IMR-90 (cell line): ENCODE data around the gene MT1H. TPM values are rescaled to one million over a fixed set of nuclear protein-coding genes. Genes with fewer than 3 reads are reported as not detected.

Source experiments
- ATAC-seq: fragments of 200-7000 bp; cut with Tn5 transposase; 2 replicates; pipeline ENCODE4 v1.9.1; 2020; ENCODE audit warnings: low read depth, mild to moderate bottlenecking, moderate library complexity
- BruUV-seq: library from RNA; stranded (reverse); fragments of 400-500 nt; replicated peaks from 2 replicates; lab custom pipeline; 2021; lab: Mats Ljungman, UMichigan
- CTCF ChIA-PET: fragments of 300-600 bp; formaldehyde crosslinking; extraction: SDS; loops from one replicate; lab custom pipeline; 2021; ENCODE audit warnings: antibody characterized with exemption; lab: Yijun Ruan, JAX
- POLR2A ChIA-PET: fragments of 300-600 bp; sonication (Branson Sonifier 250); formaldehyde crosslinking; loops from one replicate; lab custom pipeline; 2022; ENCODE audit warnings: antibody characterized with exemption; ENCODE audit not compliant: unreplicated experiment; lab: Charles Lee
- DNase-seq: peaks from one replicate; pipeline ENCODE4 v3.0.0; 2013
- H2AFZ ChIP-seq: replicated peaks from 2 replicates; pipeline ENCODE3; 2013; ENCODE audit warnings: low read length, mild to moderate bottlenecking; ENCODE audit not compliant: poor library complexity
- H2AK5ac ChIP-seq: 2 replicates; pipeline ENCODE4 v1.6.1; 2013; ENCODE audit warnings: low read depth, low read length, inconsistent platforms
- H2AK9ac ChIP-seq: replicated peaks from 2 replicates; pipeline ENCODE3; 2013; ENCODE audit warnings: mild to moderate bottlenecking, low read depth, low read length, moderate library complexity; ENCODE audit not compliant: poor library complexity
- H2BK120ac ChIP-seq: 2 replicates; pipeline ENCODE4 v1.6.1; 2013; ENCODE audit warnings: low read depth, low read length, inconsistent platforms
- H2BK15ac ChIP-seq: 3 replicates; pipeline ENCODE4 v1.6.1; 2013; ENCODE audit warnings: low read depth, low read length, inconsistent platforms
- H2BK20ac ChIP-seq: 2 replicates; pipeline ENCODE4 v1.6.1; 2013; ENCODE audit warnings: low read depth, mild to moderate bottlenecking, inconsistent platforms, low read length, moderate library complexity
- H2BK5ac ChIP-seq: 2 replicates; pipeline ENCODE4 v1.6.1; 2013; ENCODE audit warnings: mild to moderate bottlenecking, low read depth, low read length, inconsistent platforms; ENCODE audit not compliant: poor library complexity, severe bottlenecking
- H3K14ac ChIP-seq: replicated peaks from 2 replicates; pipeline ENCODE4 v1.6.1; 2013; ENCODE audit warnings: low read depth, low read length, inconsistent platforms
- H3K18ac ChIP-seq: 2 replicates; pipeline ENCODE4 v1.6.1; 2013; ENCODE audit warnings: low read depth, low read length, control low read depth
- H3K23ac ChIP-seq: 2 replicates; pipeline ENCODE4 v1.6.1; 2013; ENCODE audit warnings: low read depth, low read length, inconsistent platforms
- H3K27ac ChIP-seq: 2 replicates; pipeline ENCODE4 v1.5.1; 2013; ENCODE audit warnings: mild to moderate bottlenecking, control low read depth, low read length; ENCODE audit not compliant: insufficient read depth
- H3K27me3 ChIP-seq: 2 replicates; pipeline ENCODE4 v1.6.1; 2013; ENCODE audit warnings: low read length; ENCODE audit not compliant: control insufficient read depth, insufficient read depth
- H3K36me3 ChIP-seq: 2 replicates; pipeline ENCODE4 v1.6.1; 2013; ENCODE audit warnings: low read length, mixed read lengths; ENCODE audit not compliant: control insufficient read depth, insufficient read depth
- H3K4ac ChIP-seq: 2 replicates; pipeline ENCODE4 v1.6.1; 2013; ENCODE audit warnings: low read depth, low read length, inconsistent platforms
- H3K4me1 ChIP-seq: 2 replicates; pipeline ENCODE4 v1.6.1; 2013; ENCODE audit warnings: low read length, mixed read lengths; ENCODE audit not compliant: control insufficient read depth, insufficient read depth
- H3K4me2 ChIP-seq: 2 replicates; pipeline ENCODE4 v1.6.1; 2013; ENCODE audit warnings: low read depth, mild to moderate bottlenecking, control low read depth, low read length, moderate library complexity
- H3K4me3 ChIP-seq: 2 replicates; pipeline ENCODE4 v1.5.1; 2013; ENCODE audit warnings: low read depth, mild to moderate bottlenecking, control low read depth, low read length, moderate library complexity; ENCODE audit not compliant: insufficient read depth
- H3K56ac ChIP-seq: 2 replicates; pipeline ENCODE4 v1.6.1; 2013; ENCODE audit warnings: low read length, inconsistent platforms; ENCODE audit not compliant: insufficient read depth; ENCODE audit errors: extremely low read depth
- H3K79me1 ChIP-seq, 2 experiments: 2 replicates each; pipeline ENCODE4 v1.6.1; 2013; ENCODE audit warnings: low read length in 2 of 2, inconsistent platforms in 1 of 2, low read depth in 1 of 2
- H3K9ac ChIP-seq: 2 replicates; pipeline ENCODE4 v1.6.1; 2013; ENCODE audit warnings: low read depth, low read length, control low read depth
- H3K9me1 ChIP-seq: 2 replicates; pipeline ENCODE4 v1.6.1; 2013; ENCODE audit warnings: low read length, inconsistent platforms; ENCODE audit not compliant: insufficient read depth
- H3K9me3 ChIP-seq: 2 replicates; pipeline ENCODE4 v1.6.1; 2013; ENCODE audit warnings: low read length; ENCODE audit not compliant: control insufficient read depth, insufficient read depth
- H4K20me1 ChIP-seq: 2 replicates; pipeline ENCODE4 v1.6.1; 2013; ENCODE audit warnings: low read length, inconsistent platforms; ENCODE audit not compliant: insufficient read depth
- H4K5ac ChIP-seq: 2 replicates; pipeline ENCODE4 v1.6.1; 2013; ENCODE audit warnings: mild to moderate bottlenecking, low read depth, low read length, control low read depth
- H4K8ac ChIP-seq, 2 experiments: 2 replicates each; pipeline ENCODE4 v1.6.1; 2013; ENCODE audit warnings: low read depth in 2 of 2, low read length in 2 of 2, control low read depth in 1 of 2, inconsistent platforms in 1 of 2
- H4K91ac ChIP-seq: 2 replicates; pipeline ENCODE4 v1.6.1; 2013; ENCODE audit warnings: low read depth, low read length, inconsistent platforms; ENCODE audit not compliant: insufficient read depth
- BHLHE40 ChIP-seq: fragments of 150-350 bp; IDR thresholded peaks from 2 replicates; pipeline ENCODE4 v1.6.1; 2016; ENCODE audit warnings: mild to moderate bottlenecking, low read depth, low read length
- CEBPB ChIP-seq: IDR thresholded peaks from 2 replicates; pipeline ENCODE4 v1.6.1; 2012; ENCODE audit warnings: low read depth, low read length, improper control_type of control experiment
- CHD1 ChIP-seq: IDR thresholded peaks from 2 replicates; pipeline ENCODE4 v1.6.1; 2012; ENCODE audit warnings: low read depth, low read length, improper control_type of control experiment
- ELK1 ChIP-seq: fragments of 150-350 bp; IDR thresholded peaks from 2 replicates; pipeline ENCODE4 v1.6.1; 2016; ENCODE audit warnings: low read depth, mild to moderate bottlenecking, low read length, moderate library complexity, borderline replicate concordance
- FOS ChIP-seq: fragments of 150-350 bp; IDR thresholded peaks from 2 replicates; pipeline ENCODE4 v1.6.1; 2016; ENCODE audit warnings: low read depth, low read length
- MAFK ChIP-seq: IDR thresholded peaks from 2 replicates; pipeline ENCODE4 v1.6.1; 2012; ENCODE audit warnings: low read depth, low read length, improper control_type of control experiment
- MAZ ChIP-seq: IDR thresholded peaks from 2 replicates; pipeline ENCODE4 v1.6.1; 2012; ENCODE audit warnings: low read depth, mild to moderate bottlenecking, low read length, improper control_type of control experiment, moderate library complexity, borderline replicate concordance
- MXI1 ChIP-seq: IDR thresholded peaks from 2 replicates; pipeline ENCODE4 v1.6.1; 2012; ENCODE audit warnings: low read depth, mild to moderate bottlenecking, low read length, moderate library complexity, borderline replicate concordance
- NFE2L2 ChIP-seq: fragments of 150-350 bp; IDR thresholded peaks from 2 replicates; pipeline ENCODE4 v1.6.1; 2016; ENCODE audit warnings: low read depth, mild to moderate bottlenecking, low read length
- POLR2A ChIP-seq: IDR thresholded peaks from 2 replicates; pipeline ENCODE4 v1.6.1; 2012; ENCODE audit warnings: mild to moderate bottlenecking, low read depth, low read length
- RAD21 ChIP-seq: IDR thresholded peaks from 2 replicates; pipeline ENCODE4 v1.6.1; 2012; ENCODE audit warnings: low read length, improper control_type of control experiment
- RCOR1 ChIP-seq: IDR thresholded peaks from 2 replicates; pipeline ENCODE4 v1.6.1; 2012; ENCODE audit warnings: mild to moderate bottlenecking, low read length, improper control_type of control experiment; ENCODE audit not compliant: insufficient replicate concordance
- RFX5 ChIP-seq: IDR thresholded peaks from 2 replicates; pipeline ENCODE4 v1.8.0; 2012; ENCODE audit warnings: low read depth, mild to moderate bottlenecking, low read length, moderate library complexity
- SMC3 ChIP-seq: fragments of 150-350 bp; IDR thresholded peaks from 2 replicates; pipeline ENCODE4 v1.6.1; 2016; ENCODE audit warnings: low read depth, mild to moderate bottlenecking, antibody characterized with exemption, low read length, moderate library complexity
- USF2 ChIP-seq: fragments of 150-350 bp; IDR thresholded peaks from 2 replicates; pipeline ENCODE4 v1.6.1; 2017; ENCODE audit warnings: mild to moderate bottlenecking, antibody characterized with exemption, low read length, low read depth
- WGBS, 2 experiments: methylation state at CpG; one replicate each; pipeline versions ENCODE4 v1.1.5 to v1.1.7; 2013; ENCODE audit warnings: missing lambda C conversion rate in 2 of 2; ENCODE audit not compliant: insufficient read length in 1 of 2; ENCODE audit errors: extremely low coverage in 2 of 2; 5-methylcytosine and 5-hydroxymethylcytosine counted together
- dilution Hi-C: fragments of 300-500 bp; cut with HindIII; formaldehyde crosslinking; loops from one replicate; pipeline ENCODE4 v1.14.3; 2018; ENCODE audit warnings: low sequenced_read_pairs; ENCODE audit not compliant: unreplicated experiment
- in situ Hi-C: fragments of 300-500 bp; cut with MboI; formaldehyde crosslinking; loops from 3 replicates; pipeline ENCODE4 v1.14.3; 2019; ENCODE audit warnings: low sequenced_read_pairs, inconsistent platforms, mixed read lengths
- intact Hi-C: fragments of 100-400 bp; cut with micrococcal nuclease; formaldehyde crosslinking; loops from 2 replicates; pipeline ENCODE4 v1.10.0; 2022
- polyA plus RNA-seq, 3 experiments: library from polyadenylated mRNA; depleted of rRNA; stranded (reverse); fragments of >200 nt; gene quantifications; 2 replicates each; pipeline ENCODE4 v1.2.3, GENCODE V29; 2012; ENCODE audit warnings: low replicate concordance in 1 of 3
- total RNA-seq: library from RNA; depleted of rRNA; stranded (reverse); fragments of >200 nt; gene quantifications from 2 replicates; pipeline ENCODE4 v1.2.3, GENCODE V29; 2012
- TF ChIP-seq, protein P1 (sequence below): conservative IDR thresholded peaks from 2 replicates; pipeline ENCODE4 v1.5.1; 2012; ENCODE audit warnings: mild to moderate bottlenecking, low read depth, low read length, improper control_type of control experiment

Gene MT1H
- total and polyA plus RNA-seq, 2 of the 4 experiments (the other 2 are of a cell fraction): not detected

GRCh38 chr16:56629531-56629930 lies 40.1 kb upstream of the MT1H start:
- no peak for TF ChIP-seq RFX5
- no peak for TF ChIP-seq MAFK
- no peak for TF ChIP-seq BHLHE40
- no peak for TF ChIP-seq MXI1
- TF ChIP-seq RCOR1: no peak
- no peak for TF ChIP-seq ELK1
- no peak for TF ChIP-seq MAZ
- no peak for TF ChIP-seq NFE2L2
- TF ChIP-seq SMC3: no peak
- TF ChIP-seq CHD1: no peak
- no peak for TF ChIP-seq USF2
- no peak for TF ChIP-seq RAD21
- TF ChIP-seq, protein P1, sequence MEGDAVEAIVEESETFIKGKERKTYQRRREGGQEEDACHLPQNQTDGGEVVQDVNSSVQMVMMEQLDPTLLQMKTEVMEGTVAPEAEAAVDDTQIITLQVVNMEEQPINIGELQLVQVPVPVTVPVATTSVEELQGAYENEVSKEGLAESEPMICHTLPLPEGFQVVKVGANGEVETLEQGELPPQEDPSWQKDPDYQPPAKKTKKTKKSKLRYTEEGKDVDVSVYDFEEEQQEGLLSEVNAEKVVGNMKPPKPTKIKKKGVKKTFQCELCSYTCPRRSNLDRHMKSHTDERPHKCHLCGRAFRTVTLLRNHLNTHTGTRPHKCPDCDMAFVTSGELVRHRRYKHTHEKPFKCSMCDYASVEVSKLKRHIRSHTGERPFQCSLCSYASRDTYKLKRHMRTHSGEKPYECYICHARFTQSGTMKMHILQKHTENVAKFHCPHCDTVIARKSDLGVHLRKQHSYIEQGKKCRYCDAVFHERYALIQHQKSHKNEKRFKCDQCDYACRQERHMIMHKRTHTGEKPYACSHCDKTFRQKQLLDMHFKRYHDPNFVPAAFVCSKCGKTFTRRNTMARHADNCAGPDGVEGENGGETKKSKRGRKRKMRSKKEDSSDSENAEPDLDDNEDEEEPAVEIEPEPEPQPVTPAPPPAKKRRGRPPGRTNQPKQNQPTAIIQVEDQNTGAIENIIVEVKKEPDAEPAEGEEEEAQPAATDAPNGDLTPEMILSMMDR: no peak
- TF ChIP-seq CEBPB: no peak
- TF ChIP-seq POLR2A: no peak
- no peak for TF ChIP-seq FOS
- intact Hi-C loops: loop anchor here (5.0 kb wide), 1 partner anchor 53 kb away; the partner anchor contains the start of gene MT1X
- H3K27ac ChIP-seq: no peak overlapping the region
- H4K20me1 ChIP-seq: no peaks in the 10 kb centered on the region
- H3K56ac ChIP-seq: no peak overlapping the region
- no peak overlapping the region for H3K14ac ChIP-seq
- H2BK20ac ChIP-seq: no peak overlapping the region
- H4K5ac ChIP-seq: no peak overlapping the region
- no peak overlapping the region for H3K23ac ChIP-seq
- dilution Hi-C loops: no loop called here
- H2BK120ac ChIP-seq: no peak overlapping the region
- no peak overlapping the region for H3K4ac ChIP-seq
- no peak overlapping the region for H2AK9ac ChIP-seq
- peaks cover 3 to 13% of the 10 kb centered on the region in 2 experiments; a peak in 3 of 4 replicates for H3K79me1 ChIP-seq
- H3K9me3 ChIP-seq: no peaks in the 10 kb centered on the region
- no peak overlapping the region; the same call in 1 of the 2 replicates for H2AK5ac ChIP-seq
- H4K8ac ChIP-seq: no peak overlapping the region
- H3K27me3 ChIP-seq: peaks cover 34% of the 10 kb centered on the region
- no peak overlapping the region for H2BK15ac ChIP-seq
- whole genome bisulfite sequencing, 2 experiments: 94% methylated on average over 2 of the region's 3 CpGs; no CpG with 5 or more reads in 1 of the 2 experiments
- ChIA-PET CTCF (interaction anchor here (1.3 kb wide), 1 partner anchor 29 kb away, joined by 4 read pairs; no protein-coding TSS in a partner anchor), POLR2A (no interaction called here)
- ATAC-seq (no peak), DNase-seq (no peak)
- no peak overlapping the region for H3K18ac ChIP-seq
- H3K9ac ChIP-seq: no peak overlapping the region
- no peak overlapping the region for H2AFZ ChIP-seq
- no TSS peak for BruUV-seq
- H3K4me2 ChIP-seq: no peak overlapping the region
- peaks cover 17% of the 10 kb centered on the region for H3K4me1 ChIP-seq
- no peak overlapping the region for H4K91ac ChIP-seq
- H2BK5ac ChIP-seq: no peak overlapping the region
- H3K4me3 ChIP-seq: no peak overlapping the region
- H3K36me3 ChIP-seq: no peaks in the 10 kb centered on the region
- in situ Hi-C loops: no loop called here
- peaks cover 4% of the 10 kb centered on the region; the same call in 1 of the 2 replicates for H3K9me1 ChIP-seq
